Neural progenitor cell (in vitro differentiated cells): ENCODE data around the gene TRMT10B.

Source experiments
- CTCF ChIP-seq: fragments of 200-600 bp; sonication (generic); IDR thresholded peaks from 2 replicates; pipeline ENCODE4 v1.5.1; 2017; ENCODE audit warnings: antibody characterized with exemption, mild to moderate bottlenecking
- EZH2 ChIP-seq: fragments of 200-600 bp; sonication (generic); IDR thresholded peaks from 2 replicates; pipeline ENCODE4 v1.6.1; 2017; ENCODE audit warnings: antibody characterized with exemption, mild to moderate bottlenecking, moderate library complexity
- EZH2phosphoT487 ChIP-seq: fragments of 200-600 bp; sonication (generic); IDR thresholded peaks from 2 replicates; pipeline ENCODE4 v1.6.1; 2017; ENCODE audit warnings: antibody characterized with exemption

GRCh38 chr9:37719526-37719925 lies 34.1 kb upstream of the TRMT10B start:
- TF ChIP-seq EZH2phosphoT487 (no peak), CTCF (no peak), EZH2 (no peak)
